ENCODE measurements around the gene LYPLAL1.
"Not testable (repeated sequence)": the region's sequence is repeated elsewhere in the genome, so short reads cannot be mapped to it uniquely, and the experiment has no call there.

Gene LYPLAL1

GRCh38 chr1:219220945-219221344 lies 47.3 kb downstream of the LYPLAL1 start:
- DNase-seq, result no peak

- DNase-seq, result no peak
Observed at GRCh38 chr1:219223496-219223895, 49.8 kb downstream of the LYPLAL1 start.

DNA sequence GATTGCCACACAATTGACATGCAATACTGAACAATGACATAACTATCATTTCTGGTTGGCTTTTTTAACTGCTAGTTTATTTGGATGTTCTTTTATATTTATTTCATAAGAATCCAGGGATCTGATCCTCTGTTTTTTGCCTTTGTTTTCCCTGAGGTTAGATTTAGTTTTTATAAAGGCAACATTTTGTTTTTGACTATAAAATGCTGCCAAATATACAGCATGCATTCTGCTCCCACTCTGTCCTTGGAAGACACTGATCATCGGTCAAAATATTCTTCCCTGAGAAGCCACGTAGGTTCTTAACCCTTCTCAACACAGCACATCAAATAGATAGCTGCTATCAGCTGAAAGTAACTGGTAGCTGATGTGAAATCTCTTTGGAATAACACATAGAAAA lies 52.5 kb downstream of the LYPLAL1 start:
- no peak for DNase-seq

GRCh38 chr1:219227360-219228057 lies 53.8 kb downstream of the LYPLAL1 start:
- DNase-seq, result no peak

DNA sequence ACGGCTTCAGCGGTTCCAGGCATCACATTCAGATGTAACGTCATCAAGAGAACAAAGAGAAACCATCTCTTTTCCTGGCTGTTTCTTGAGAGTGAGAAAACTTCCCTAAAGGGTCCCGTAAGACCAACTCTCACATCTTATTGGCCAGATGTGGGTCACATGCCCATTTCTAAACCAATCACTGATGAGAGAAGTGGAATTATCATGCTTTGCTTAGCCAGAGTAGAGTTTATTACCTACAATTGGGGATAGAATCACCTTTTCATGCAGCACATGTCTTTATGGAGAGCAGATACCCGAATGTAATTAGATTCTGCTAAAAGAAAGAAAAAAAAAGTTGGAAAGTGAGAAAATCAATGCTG lies 54.4 kb downstream of the LYPLAL1 start:
- no peak for DNase-seq

- DNase-seq, result no peak
Observed at GRCh38 chr1:219232890-219233289, 59.2 kb downstream of the LYPLAL1 start.

GRCh38 chr1:219235903-219236481 lies 62.3 kb downstream of the LYPLAL1 start:
- DNase-seq, result peak; percentile 12

DNA sequence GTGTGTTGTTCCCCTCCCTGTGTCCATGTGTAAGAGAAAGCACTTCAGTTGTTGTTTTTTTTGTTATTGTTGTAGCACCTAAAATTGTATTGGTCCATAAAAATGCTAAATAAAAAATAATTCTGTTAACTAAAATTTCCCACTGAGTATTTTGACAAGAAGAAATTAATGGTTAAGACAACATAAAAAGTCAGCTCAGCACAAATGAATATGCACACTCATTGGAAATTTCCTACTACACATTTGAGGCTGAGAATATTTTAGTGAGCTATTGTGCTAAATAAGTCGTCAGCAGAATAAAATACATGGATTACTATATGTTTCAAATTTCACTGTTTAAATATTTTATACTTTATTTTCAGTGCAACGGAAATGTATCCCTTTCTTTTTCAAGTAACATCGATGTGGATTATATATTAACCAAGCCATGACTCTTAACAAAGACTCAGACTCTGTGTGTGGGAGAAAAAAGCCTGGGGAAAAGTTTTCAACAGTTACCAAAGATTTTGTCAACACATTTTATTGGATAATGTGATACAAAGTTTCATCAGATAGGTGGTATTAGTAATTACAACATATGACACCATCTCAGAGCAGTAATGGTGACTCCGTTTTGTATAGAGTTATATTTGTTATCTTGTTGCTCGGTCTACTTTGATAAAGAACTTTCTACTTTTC lies 63.4 kb downstream of the LYPLAL1 start:
- no peak for DNase-seq

DNA sequence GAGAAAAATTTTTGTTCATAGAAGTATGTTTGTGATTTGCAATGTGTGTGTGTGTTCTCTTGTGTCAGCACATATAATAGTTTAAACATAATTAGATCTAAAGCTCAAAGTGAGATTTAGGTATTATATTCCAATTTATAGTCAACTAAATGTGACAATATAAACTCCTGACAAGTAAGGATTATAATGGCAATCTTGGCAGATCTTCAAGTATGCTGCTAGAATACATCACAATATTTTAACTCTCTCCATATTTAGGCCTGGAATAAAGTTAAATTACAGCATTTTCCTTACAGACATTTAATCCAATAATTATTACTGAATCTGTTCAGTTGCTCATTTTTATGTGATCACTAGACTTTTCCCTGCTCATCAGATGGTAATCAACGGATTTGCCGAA lies 65.8 kb downstream of the LYPLAL1 start:
- no peak for DNase-seq

DNA sequence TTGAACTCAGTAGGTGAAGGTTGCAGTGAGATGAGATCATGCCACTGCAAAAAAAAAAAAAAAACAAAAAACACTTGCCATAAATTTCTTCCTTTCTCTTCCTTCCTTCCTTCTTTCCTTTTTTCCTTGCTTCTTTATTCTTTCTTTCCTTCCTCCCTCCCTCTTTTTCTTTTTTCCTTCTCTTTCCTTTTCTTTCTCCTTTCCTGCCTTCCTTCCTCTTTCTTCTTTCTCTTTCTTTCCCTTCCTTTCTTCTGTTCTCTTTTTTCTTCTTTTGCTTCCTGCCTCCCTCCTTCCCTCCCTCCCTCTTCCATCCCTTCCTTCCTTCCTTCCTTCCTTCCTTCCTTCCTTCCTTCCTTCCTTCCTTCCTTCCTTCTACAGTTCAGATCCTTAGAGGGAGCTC lies 71.2 kb downstream of the LYPLAL1 start:
- no peak for DNase-seq

DNA sequence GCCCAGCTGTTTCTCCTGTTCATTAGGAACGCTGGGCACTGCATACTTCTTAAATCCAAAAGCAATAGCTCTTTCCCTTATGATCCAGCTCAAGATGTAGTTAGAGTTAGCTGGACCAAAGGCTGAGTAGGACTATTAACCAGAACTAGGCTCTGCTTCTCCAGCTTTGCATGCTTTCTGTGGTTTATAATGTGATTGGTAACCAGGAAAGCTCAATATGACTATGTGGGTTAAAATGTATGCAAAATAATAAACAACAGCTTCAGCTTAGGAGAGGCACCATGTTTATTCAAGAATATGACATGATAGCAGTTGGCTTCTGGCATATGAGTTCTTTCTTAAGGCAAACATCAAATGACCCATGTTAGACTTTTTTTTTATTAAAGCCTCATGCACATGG lies 73.8 kb downstream of the LYPLAL1 start:
- DNase-seq, result no peak

GRCh38 chr1:219250468-219250867 lies 76.8 kb downstream of the LYPLAL1 start:
- not testable (repeated sequence) for DNase-seq

DNA sequence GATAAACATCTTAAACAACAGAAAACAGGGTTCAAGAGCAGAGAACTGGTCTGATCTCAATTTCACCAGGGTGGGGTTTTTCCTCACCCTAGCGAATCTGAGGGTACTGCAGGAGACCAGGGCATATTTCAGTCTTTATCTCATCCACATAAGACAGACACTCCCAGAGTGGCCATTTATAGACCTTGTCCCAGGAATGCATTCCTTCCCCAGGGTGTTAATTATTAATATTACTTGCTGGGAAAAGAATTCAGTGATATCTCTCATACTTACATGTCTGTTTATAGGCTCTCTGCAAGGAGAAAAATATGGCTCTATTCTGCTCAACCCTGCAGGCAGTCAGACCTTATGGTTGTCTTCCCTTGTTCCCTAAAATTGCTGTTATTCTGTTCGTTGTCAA lies 84.1 kb downstream of the LYPLAL1 start:
- no peak for DNase-seq

DNA sequence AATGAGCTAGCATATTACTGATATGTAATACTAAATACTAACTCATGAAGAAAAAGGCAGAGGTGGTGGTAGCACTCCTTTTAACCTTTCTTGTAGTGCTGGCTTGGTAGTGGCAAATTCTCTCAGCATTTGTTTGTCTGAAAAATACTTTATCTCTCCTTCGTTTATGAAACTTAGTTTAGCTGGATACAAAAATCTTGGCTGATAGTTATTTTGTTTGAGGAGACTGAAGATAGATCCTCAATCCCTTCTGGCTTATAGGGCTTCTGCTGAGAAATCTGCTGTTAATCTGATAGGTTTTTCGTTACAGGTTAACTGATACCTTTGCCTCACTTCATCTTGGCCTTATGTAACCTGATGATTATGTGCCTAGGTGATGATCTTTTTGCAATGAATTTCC lies 87.8 kb downstream of the LYPLAL1 start:
- DNase-seq, result no peak
